MCF 10A (cell line): Measurements from ENCODE around the gene OR1I1. TPM values are rescaled to one million over a fixed set of nuclear protein-coding genes. Genes with fewer than 3 reads are reported as not detected.

ENCODE experiments used
- BruUV-seq: library from RNA; stranded (reverse); fragments of 400-500 nt; replicated peaks from 2 replicates; lab custom pipeline; 2021; lab: Mats Ljungman, UMichigan
- CTCF ChIA-PET: fragments of 300-600 bp; sonication (Branson Sonifier 250); formaldehyde crosslinking; extraction: SDS; loops from one replicate; lab custom pipeline; 2021; ENCODE audit warnings: antibody characterized with exemption, inconsistent platforms; lab: Yijun Ruan, JAX
- POLR2A ChIA-PET: fragments of 300-600, 350-650 bp; sonication (Branson Sonifier 250); formaldehyde crosslinking; extraction: SDS; loops from one replicate; lab custom pipeline; 2020; ENCODE audit warnings: antibody characterized with exemption, inconsistent platforms; lab: Yijun Ruan, JAX
- DNase-seq: peaks from one replicate; pipeline ENCODE4 v3.0.0-alpha.2; 2018; ENCODE audit not compliant: unreplicated experiment
- H3K27ac Mint-ChIP-seq: one replicate; pipeline ENCODE4 v1.8.0; 2022; ENCODE audit warnings: mild to moderate bottlenecking, low read depth, mixed read lengths; ENCODE audit not compliant: unreplicated experiment
- H3K27me3 Mint-ChIP-seq: one replicate; pipeline ENCODE4 v1.8.0; 2022; ENCODE audit warnings: mixed read lengths; ENCODE audit not compliant: insufficient read depth, unreplicated experiment
- H3K36me3 Mint-ChIP-seq: one replicate; pipeline ENCODE4 v1.8.0; 2022; ENCODE audit warnings: mild to moderate bottlenecking, moderate library complexity, mixed read lengths; ENCODE audit not compliant: insufficient read depth, unreplicated experiment
- H3K4me1 Mint-ChIP-seq: one replicate; pipeline ENCODE4 v1.8.0; 2022; ENCODE audit warnings: mixed read lengths; ENCODE audit not compliant: insufficient read depth, unreplicated experiment
- H3K4me3 Mint-ChIP-seq: one replicate; pipeline ENCODE4 v1.8.0; 2022; ENCODE audit warnings: mild to moderate bottlenecking, moderate library complexity, mixed read lengths; ENCODE audit not compliant: unreplicated experiment
- H3K9me3 Mint-ChIP-seq: one replicate; pipeline ENCODE4 v1.8.0; 2022; ENCODE audit warnings: mixed read lengths; ENCODE audit not compliant: unreplicated experiment
- CTCF ChIP-seq: fragments of 200-600 bp; IDR thresholded peaks from one replicate; pipeline ENCODE4 v1.8.0; 2022; ENCODE audit warnings: antibody characterized with exemption, mild to moderate bottlenecking; ENCODE audit not compliant: unreplicated experiment
- intact Hi-C: fragments of 100-400 bp; cut with micrococcal nuclease; formaldehyde crosslinking; loops from 2 replicates; pipeline ENCODE4 v1.14.1; 2022
- total RNA-seq: library from RNA; stranded (reverse); gene quantifications from 2 replicates; pipeline ENCODE4 v1.2.3, GENCODE V29; 2022

The OR1I1 gene
- total RNA-seq, 1 experiment from 2014 or later: not detected

DNA sequence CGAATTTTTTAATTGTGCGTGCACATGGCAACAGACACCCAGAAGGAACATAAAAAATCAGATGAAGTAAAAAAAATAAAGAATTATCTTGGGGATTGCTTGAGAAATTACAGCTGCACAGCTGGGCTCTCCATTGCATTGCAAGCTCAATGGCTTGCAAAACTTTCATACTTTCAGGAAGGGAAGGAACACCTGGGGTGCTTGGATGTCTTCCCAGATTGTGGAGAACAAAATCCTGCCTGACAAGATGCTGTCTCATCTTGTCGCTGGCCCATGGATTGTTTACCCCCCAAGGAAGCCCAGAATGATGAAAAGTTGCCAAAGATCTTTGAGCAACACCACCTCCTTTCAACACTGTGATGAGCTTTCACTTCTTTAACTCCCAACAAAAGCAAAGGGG lies 43.7 kb upstream of the OR1I1 start:
- Mint-ChIP-seq H3K36me3 (no peaks in the 10 kb centered on the region), H3K27ac (no peak overlapping the region), H3K4me3 (no peak overlapping the region), H3K4me1 (peaks cover 10% of the 10 kb centered on the region), H3K9me3 (peaks cover 6% of the 10 kb centered on the region), H3K27me3 (no peaks in the 10 kb centered on the region)
- POLR2A ChIA-PET: interaction anchor here (0.6 to 1.7 kb wide), 4 partner anchors 9 to 445 kb away, joined by 3 to 6 read pairs (median 6); no protein-coding TSS in a partner anchor
- peak; percentile 94 for DNase-seq
- no peak for TF ChIP-seq CTCF
- CTCF ChIA-PET: interaction anchor here (1.0 to 1.2 kb wide), 2 partner anchors 13 to 121 kb away, joined by 3 read pairs; no protein-coding TSS in a partner anchor
- intact Hi-C loops: no loop called here
- no TSS peak for BruUV-seq

GRCh38 chr19:15042003-15042402 lies 40.0 kb upstream of the OR1I1 start:
- peaks cover 10% of the 10 kb centered on the region for H3K4me1 Mint-ChIP-seq
- H3K9me3 Mint-ChIP-seq: no peaks in the 10 kb centered on the region
- no peak for DNase-seq
- intact Hi-C loops: no loop called here
- ChIA-PET POLR2A (interaction anchor here (0.6 to 0.7 kb wide), 3 partner anchors 25 to 228 kb away, joined by 3 read pairs; no protein-coding TSS in a partner anchor), CTCF (no interaction called here)
- no peak overlapping the region for H3K27ac Mint-ChIP-seq
- no TSS peak for BruUV-seq
- H3K36me3 Mint-ChIP-seq: no peaks in the 10 kb centered on the region
- H3K27me3 Mint-ChIP-seq: no peaks in the 10 kb centered on the region
- H3K4me3 Mint-ChIP-seq: no peak overlapping the region
- no peak for TF ChIP-seq CTCF

DNA sequence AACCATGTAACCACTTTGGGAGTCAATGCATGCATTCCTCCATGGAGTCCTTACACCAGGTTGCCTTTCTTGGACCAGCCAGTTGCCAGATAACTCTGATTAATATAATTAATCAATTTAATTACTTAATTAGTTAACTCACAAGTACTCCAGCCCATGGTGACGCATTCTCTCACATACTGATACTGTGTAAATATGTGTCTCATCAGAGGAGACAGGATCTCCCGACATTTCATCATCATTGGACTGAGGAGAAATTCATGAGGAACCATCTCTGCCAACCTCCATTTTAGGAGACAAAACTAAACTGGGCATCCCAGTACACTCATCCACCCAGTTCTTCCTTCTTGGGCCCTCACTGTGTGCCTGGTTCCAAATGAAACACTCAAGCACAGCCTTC lies 39.2 kb upstream of the OR1I1 start:
- CTCF ChIA-PET: no interaction called here
- no TSS peak for BruUV-seq
- H3K36me3 Mint-ChIP-seq: no peaks in the 10 kb centered on the region

GRCh38 chr19:15045506-15045905 lies 36.5 kb upstream of the OR1I1 start:
- no TSS peak for BruUV-seq
- POLR2A ChIA-PET: interaction anchor here (0.6 kb wide), 1 partner anchor 268 kb away, joined by 3 read pairs; no protein-coding TSS in a partner anchor
- peaks cover 5% of the 10 kb centered on the region for H3K4me1 Mint-ChIP-seq
- H3K27ac Mint-ChIP-seq: no peak overlapping the region
- no peaks in the 10 kb centered on the region for H3K36me3 Mint-ChIP-seq
- no peak for TF ChIP-seq CTCF
- H3K27me3 Mint-ChIP-seq: no peaks in the 10 kb centered on the region
- peaks cover 3% of the 10 kb centered on the region for H3K9me3 Mint-ChIP-seq
- intact Hi-C loops: no loop called here
- CTCF ChIA-PET: no interaction called here
- H3K4me3 Mint-ChIP-seq: no peak overlapping the region
- DNase-seq: no peak

More for the DNA sequence above, 39.2 kb upstream of the OR1I1 start:
- intact Hi-C loops: no loop called here
- H3K27ac Mint-ChIP-seq: no peak overlapping the region
- no peak overlapping the region for H3K4me3 Mint-ChIP-seq
- no peaks in the 10 kb centered on the region for H3K27me3 Mint-ChIP-seq
- DNase-seq: no peak
- H3K9me3 Mint-ChIP-seq: no peaks in the 10 kb centered on the region
- peaks cover 10% of the 10 kb centered on the region for H3K4me1 Mint-ChIP-seq
- POLR2A ChIA-PET: no interaction called here
- TF ChIP-seq CTCF: no peak
